UCSD-AML1 (cell line): Measurements from ENCODE around the gene KLHDC9.
"Not testable (repeated sequence)": the region's sequence is repeated elsewhere in the genome, so short reads cannot be mapped to it uniquely, and the experiment has no call there.

Experiments
- DNase-seq: peaks from one replicate; lab custom pipeline; 2025; ENCODE audit not compliant: unreplicated experiment; lab: John Stamatoyannopoulos, UW

KLHDC9 gene

DNA sequence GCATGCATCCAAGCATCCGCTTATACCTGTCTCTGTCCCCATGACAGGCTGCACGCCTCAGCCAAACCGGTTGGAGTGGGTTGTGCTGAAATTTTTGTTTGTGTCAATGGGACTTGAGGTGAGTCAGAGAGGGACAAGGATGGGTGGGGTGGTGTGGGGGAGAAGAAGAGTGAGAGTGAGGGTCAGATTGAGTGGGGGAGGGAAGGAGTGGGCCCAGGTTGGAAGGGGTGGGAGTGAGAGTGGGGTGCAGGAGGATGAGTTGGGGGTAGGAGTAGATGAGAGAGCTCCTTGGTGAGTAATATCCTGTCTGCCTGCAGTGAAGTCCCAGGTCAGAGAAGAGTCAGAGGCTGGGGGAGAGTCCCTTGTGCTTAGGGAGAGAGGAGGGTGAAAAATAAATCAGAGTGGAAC is 5.5 kb upstream of the KLHDC9 start:
- no peak for DNase-seq

- no peak for DNase-seq
Observed at GRCh38 chr1:161094481-161094880, 3.7 kb upstream of the KLHDC9 start.

- DNase-seq, result no peak
Observed at GRCh38 chr1:161095230-161095629, 2.9 kb upstream of the KLHDC9 start.

DNA sequence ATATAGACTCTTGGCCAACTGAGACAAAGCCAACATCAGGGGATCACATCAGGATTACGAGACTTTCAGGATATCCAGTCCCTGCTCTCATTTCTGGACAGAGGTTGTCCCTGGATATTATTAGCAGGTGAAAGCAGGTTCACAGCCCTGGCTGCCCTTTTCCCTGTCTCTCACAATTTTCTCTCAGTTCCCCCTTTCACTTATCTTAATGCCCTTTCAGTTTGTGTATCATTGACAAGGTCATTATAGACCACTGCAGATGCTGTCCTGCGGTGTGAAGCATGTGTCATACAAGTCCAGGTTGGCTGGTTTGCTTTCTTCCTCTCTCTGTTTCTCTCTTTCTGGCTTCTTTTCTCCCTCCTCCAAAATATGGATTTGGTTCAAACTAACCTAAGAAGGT is 2.1 kb upstream of the KLHDC9 start:
- DNase-seq, result no peak

DNA sequence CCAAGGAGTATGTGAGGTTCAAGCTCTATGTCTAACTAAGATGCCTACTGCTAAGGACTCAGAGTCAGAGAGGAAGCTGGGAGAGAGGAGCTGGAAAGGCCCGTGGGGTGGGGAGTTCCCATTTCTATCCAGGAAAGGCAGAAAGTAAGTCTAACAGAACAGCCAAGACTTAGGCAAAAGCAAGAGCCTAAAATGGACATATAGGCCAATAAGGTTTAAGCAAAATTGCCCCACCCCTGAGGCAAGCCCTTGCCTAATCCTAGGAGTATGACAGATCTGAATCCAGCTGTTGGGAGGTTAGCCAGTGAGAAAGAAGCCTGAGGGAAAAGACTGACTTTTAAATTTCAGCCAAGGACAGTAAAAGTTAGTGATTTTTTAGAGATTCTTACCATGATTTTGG is 1.6 kb upstream of the KLHDC9 start:
- DNase-seq, result no peak

DNA sequence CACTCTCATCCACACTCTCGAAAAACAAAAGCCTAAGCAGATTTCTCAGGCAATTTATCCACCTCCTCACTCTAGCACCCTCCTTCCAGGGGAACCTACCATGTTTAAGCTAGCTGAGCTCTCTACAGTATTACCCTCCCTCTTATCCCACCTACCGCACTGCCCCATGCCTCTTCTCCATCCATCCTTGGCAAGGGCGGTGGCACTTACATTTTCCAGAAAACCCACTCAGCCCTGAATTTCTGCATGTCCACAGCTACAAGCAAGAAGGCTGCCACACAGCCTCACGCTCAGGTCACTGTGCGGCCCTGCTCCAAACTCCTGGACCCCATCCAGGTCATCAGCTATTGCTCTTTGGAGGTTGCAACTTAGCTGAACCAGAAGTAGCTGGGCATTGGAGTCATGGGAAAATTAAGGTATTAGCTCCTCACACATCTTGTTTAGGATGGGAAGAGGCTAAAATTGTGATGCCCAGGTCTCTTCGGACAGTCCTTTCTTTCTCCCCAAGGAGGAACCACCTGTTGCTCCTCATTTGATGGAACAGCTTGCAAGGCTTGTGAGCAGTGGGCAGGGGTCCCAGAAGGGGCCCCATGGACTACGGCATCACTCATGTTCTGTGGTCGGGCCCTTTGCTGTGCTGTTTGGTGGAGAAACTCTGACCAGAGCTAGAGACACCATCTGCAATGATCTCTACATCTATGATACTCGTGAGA is 1.1 kb downstream of the KLHDC9 start:
- DNase-seq, result no peak

DNA sequence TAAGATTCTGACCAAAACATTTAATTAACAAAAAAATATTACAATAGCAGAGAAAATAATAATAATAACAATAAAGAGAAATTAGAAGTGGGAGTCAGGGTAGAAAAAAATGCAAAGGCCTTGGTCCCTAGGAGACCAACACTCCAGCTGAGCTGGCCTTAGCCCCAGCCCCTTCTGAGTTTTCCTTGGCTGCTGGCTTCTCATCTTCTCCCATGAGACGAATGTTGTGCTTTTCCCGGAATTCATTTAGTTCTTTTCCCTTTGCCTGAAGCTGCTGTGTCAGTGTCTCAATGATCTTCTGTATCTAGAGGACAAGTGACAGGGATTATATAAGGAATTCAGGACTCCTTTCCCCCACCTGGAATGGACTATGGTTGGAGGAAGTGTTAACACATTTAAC is 2.4 kb downstream of the KLHDC9 start:
- DNase-seq, result no peak

GRCh38 chr1:161106431-161106830 is 8.3 kb downstream of the KLHDC9 start:
- no peak for DNase-seq

DNA sequence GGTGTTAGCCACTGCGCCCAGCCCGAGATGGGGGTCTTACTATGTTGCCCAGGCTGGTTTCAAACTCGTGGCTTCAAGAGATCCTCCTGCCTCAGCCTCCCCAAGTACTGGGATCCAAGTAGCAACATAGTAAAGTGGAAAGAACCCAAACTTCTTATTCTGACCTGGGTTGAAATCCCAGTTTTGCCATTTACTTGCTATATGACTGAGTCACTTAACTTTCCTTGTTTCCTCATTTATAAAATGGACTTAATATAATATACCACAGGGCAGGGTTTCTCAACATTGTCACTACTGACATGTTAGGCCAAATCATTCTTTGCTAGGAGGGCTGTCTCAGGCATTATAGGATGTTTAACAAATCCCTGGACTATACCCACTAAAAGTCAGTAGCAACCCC is 13.0 kb downstream of the KLHDC9 start:
- DNase-seq, result no peak

GRCh38 chr1:161111527-161111926 is 13.4 kb downstream of the KLHDC9 start:
- no peak for DNase-seq

GRCh38 chr1:161113915-161114314 is 15.8 kb downstream of the KLHDC9 start:
- no peak for DNase-seq

GRCh38 chr1:161114556-161114955 is 16.4 kb downstream of the KLHDC9 start:
- no peak for DNase-seq

GRCh38 chr1:161115132-161115711 is 17.1 kb downstream of the KLHDC9 start:
- no peak for DNase-seq

DNA sequence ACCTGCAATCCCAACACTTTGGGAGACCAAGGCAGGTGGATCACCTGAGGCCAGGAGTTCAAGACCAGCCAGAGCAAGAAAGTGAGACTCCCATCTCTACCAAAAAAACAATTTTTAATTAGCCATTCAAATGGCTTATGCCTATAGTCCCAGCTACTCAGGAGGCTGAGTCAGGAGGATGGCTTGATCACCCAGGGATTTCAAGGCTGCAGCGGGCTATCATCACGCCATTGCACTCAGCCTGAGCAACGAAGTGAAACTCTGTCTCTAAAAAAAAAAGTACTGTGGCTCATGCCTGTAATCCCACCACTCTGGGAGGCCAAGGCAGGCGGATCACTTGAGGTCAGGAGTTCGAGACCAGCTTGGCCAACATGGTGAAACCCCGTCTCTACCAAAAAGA is 17.8 kb downstream of the KLHDC9 start:
- not testable (repeated sequence) for DNase-seq

GRCh38 chr1:161117759-161118581 is 19.8 kb downstream of the KLHDC9 start, which contains the start of the genes NIT1 and PFDN2:
Gene NIT1 (plus strand): TSS chr1:161118105. CDS start chr1:161118177, 72 bp downstream.
Gene PFDN2 (minus strand): TSS chr1:161118037. CDS start chr1:161118026, 11 bp downstream.
- peak; percentile 87 for DNase-seq

- peak; percentile 36 for DNase-seq
Observed at GRCh38 chr1:161119092-161119903, 21.1 kb downstream of the KLHDC9 start.

GRCh38 chr1:161121042-161121650 is 23.0 kb downstream of the KLHDC9 start:
- DNase-seq, result no peak

GRCh38 chr1:161121834-161122233 is 23.7 kb downstream of the KLHDC9 start:
- no peak for DNase-seq

DNA sequence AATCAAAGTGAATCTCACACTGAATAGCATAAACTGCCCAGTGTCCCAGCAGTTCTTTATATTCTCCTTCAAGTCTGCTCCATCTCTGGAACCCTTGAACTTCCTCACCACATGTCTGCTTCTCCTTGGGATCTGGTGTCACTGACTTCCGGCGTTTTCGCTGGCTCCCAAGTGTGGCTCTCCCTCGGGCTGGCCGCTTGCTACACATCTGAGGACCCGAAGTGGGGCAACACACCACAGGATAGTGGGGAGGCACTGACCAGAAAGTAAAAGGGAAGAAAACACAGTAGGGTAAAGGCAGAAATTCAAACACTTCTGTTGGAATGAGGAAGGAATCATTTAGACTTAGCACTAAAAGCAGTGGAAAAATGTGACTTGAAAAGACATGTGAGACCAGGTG is 24.8 kb downstream of the KLHDC9 start:
- DNase-seq, result no peak

DNA sequence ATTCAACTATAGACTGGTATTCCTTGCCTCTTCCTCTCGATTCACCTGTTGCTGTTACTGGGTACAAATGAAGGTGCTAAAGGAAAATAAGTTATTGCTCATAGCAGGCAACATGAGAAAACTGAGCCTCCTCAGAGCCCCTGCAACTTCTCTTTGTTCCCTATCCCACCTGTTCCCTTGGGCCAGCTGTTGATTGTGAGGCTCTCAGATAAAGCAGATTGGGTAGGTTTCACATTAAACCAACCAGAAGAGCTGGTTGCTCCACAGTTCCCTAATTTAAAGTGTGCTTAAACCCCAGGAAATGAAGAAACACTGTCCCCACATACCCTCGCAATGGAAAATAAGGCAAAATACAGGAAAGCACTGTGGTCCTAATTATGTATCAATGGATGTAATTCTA is 29.5 kb downstream of the KLHDC9 start:
- DNase-seq, result no peak
